ENCODE measurements around the gene ESR1.
"Not testable (repeated sequence)": the region's sequence is repeated elsewhere in the genome, so short reads cannot be mapped to it uniquely, and the experiment has no call there.

ESR1 gene

GRCh38 chr6:151875524-151875923 lies 68.0 kb downstream of the ESR1 start:
- no peaks in the 10 kb centered on the region for H3K27me3 ChIP-seq (ENCODE audit: control insufficient read depth, insufficient read depth, low read length)
- H3K4me1 ChIP-seq (ENCODE audit: control insufficient read depth, insufficient read depth, low read length) = no peaks in the 10 kb centered on the region
- no peak overlapping the region for H3K9ac ChIP-seq (ENCODE audit: low read length)
- H3K4me3 ChIP-seq (ENCODE audit: low read length) = no peak overlapping the region
- H3K9me3 ChIP-seq (ENCODE audit: control insufficient read depth, low read length) = no peaks in the 10 kb centered on the region
- H3K36me3 ChIP-seq (ENCODE audit: control insufficient read depth, insufficient read depth, low read length) = no peaks in the 10 kb centered on the region

GRCh38 chr6:151876122-151876521 lies 68.6 kb downstream of the ESR1 start:
- H3K4me1 ChIP-seq (ENCODE audit: control insufficient read depth, insufficient read depth, low read length) = no peaks in the 10 kb centered on the region
- H3K27me3 ChIP-seq (ENCODE audit: control insufficient read depth, insufficient read depth, low read length) = no peaks in the 10 kb centered on the region
- H3K9ac ChIP-seq (ENCODE audit: low read length) = no peak overlapping the region
- no peak overlapping the region for H3K4me3 ChIP-seq (ENCODE audit: low read length)
- H3K9me3 ChIP-seq (ENCODE audit: control insufficient read depth, low read length) = no peaks in the 10 kb centered on the region
- no peaks in the 10 kb centered on the region for H3K36me3 ChIP-seq (ENCODE audit: control insufficient read depth, insufficient read depth, low read length)

- Histone ChIP-seq H3K9me3 (ENCODE audit: control insufficient read depth, low read length) (no peaks in the 10 kb centered on the region), H3K36me3 (ENCODE audit: control insufficient read depth, insufficient read depth, low read length) (no peaks in the 10 kb centered on the region), H3K4me3 (ENCODE audit: low read length) (no peak overlapping the region), H3K4me1 (ENCODE audit: control insufficient read depth, insufficient read depth, low read length) (no peaks in the 10 kb centered on the region), H3K9ac (ENCODE audit: low read length) (no peak overlapping the region), H3K27me3 (ENCODE audit: control insufficient read depth, insufficient read depth, low read length) (no peaks in the 10 kb centered on the region)
These were observed 70.0 kb downstream of the ESR1 start for GRCh38 chr6:151877458-151877857.

GRCh38 chr6:151881231-151881630 lies 73.7 kb downstream of the ESR1 start:
- H3K36me3 ChIP-seq (ENCODE audit: control insufficient read depth, insufficient read depth, low read length) = no peaks in the 10 kb centered on the region
- H3K9me3 ChIP-seq (ENCODE audit: control insufficient read depth, low read length) = no peaks in the 10 kb centered on the region
- no peak overlapping the region for H3K9ac ChIP-seq (ENCODE audit: low read length)
- H3K4me3 ChIP-seq (ENCODE audit: low read length) = no peak overlapping the region
- H3K4me1 ChIP-seq (ENCODE audit: control insufficient read depth, insufficient read depth, low read length) = no peaks in the 10 kb centered on the region
- H3K27me3 ChIP-seq (ENCODE audit: control insufficient read depth, insufficient read depth, low read length) = no peaks in the 10 kb centered on the region

- Histone ChIP-seq H3K4me1 (ENCODE audit: control insufficient read depth, insufficient read depth, low read length) (no peaks in the 10 kb centered on the region), H3K9me3 (ENCODE audit: control insufficient read depth, low read length) (no peaks in the 10 kb centered on the region), H3K9ac (ENCODE audit: low read length) (no peak overlapping the region)
These were observed 74.7 kb downstream of the ESR1 start for GRCh38 chr6:151882206-151882605.

GRCh38 chr6:151885234-151885633 lies 77.8 kb downstream of the ESR1 start:
- Histone ChIP-seq H3K27me3 (ENCODE audit: control insufficient read depth, insufficient read depth, low read length) (no peaks in the 10 kb centered on the region), H3K9me3 (ENCODE audit: control insufficient read depth, low read length) (no peaks in the 10 kb centered on the region), H3K4me3 (ENCODE audit: low read length) (no peak overlapping the region), H3K36me3 (ENCODE audit: control insufficient read depth, insufficient read depth, low read length) (no peaks in the 10 kb centered on the region), H3K9ac (ENCODE audit: low read length) (no peak overlapping the region), H3K4me1 (ENCODE audit: control insufficient read depth, insufficient read depth, low read length) (no peaks in the 10 kb centered on the region)

More at GRCh38 chr6:151882206-151882605, 74.7 kb downstream of the ESR1 start:
- H3K27me3 ChIP-seq (ENCODE audit: control insufficient read depth, insufficient read depth, low read length) = no peaks in the 10 kb centered on the region
- H3K4me3 ChIP-seq (ENCODE audit: low read length) = no peak overlapping the region
- no peaks in the 10 kb centered on the region for H3K36me3 ChIP-seq (ENCODE audit: control insufficient read depth, insufficient read depth, low read length)

GRCh38 chr6:151891524-151891923 lies 84.0 kb downstream of the ESR1 start:
- Histone ChIP-seq H3K4me3 (ENCODE audit: low read length) (no peak overlapping the region), H3K36me3 (ENCODE audit: control insufficient read depth, insufficient read depth, low read length) (no peaks in the 10 kb centered on the region), H3K27me3 (ENCODE audit: control insufficient read depth, insufficient read depth, low read length) (no peaks in the 10 kb centered on the region), H3K9ac (ENCODE audit: low read length) (no peak overlapping the region), H3K9me3 (ENCODE audit: control insufficient read depth, low read length) (no peaks in the 10 kb centered on the region), H3K4me1 (ENCODE audit: control insufficient read depth, insufficient read depth, low read length) (no peaks in the 10 kb centered on the region)

- H3K27me3 ChIP-seq (ENCODE audit: control insufficient read depth, insufficient read depth, low read length); H3K4me1 ChIP-seq (ENCODE audit: control insufficient read depth, insufficient read depth, low read length); H3K36me3 ChIP-seq (ENCODE audit: control insufficient read depth, insufficient read depth, low read length); H3K4me3 ChIP-seq (ENCODE audit: low read length); H3K9ac ChIP-seq (ENCODE audit: low read length); H3K9me3 ChIP-seq (ENCODE audit: control insufficient read depth, low read length): not testable (repeated sequence)
These were observed 86.9 kb downstream of the ESR1 start for GRCh38 chr6:151894426-151894825.

GRCh38 chr6:151899221-151899620 lies 91.7 kb downstream of the ESR1 start:
- not testable (repeated sequence) for H3K9ac ChIP-seq (ENCODE audit: low read length); H3K27me3 ChIP-seq (ENCODE audit: control insufficient read depth, insufficient read depth, low read length); H3K4me1 ChIP-seq (ENCODE audit: control insufficient read depth, insufficient read depth, low read length); H3K4me3 ChIP-seq (ENCODE audit: low read length); H3K36me3 ChIP-seq (ENCODE audit: control insufficient read depth, insufficient read depth, low read length); H3K9me3 ChIP-seq (ENCODE audit: control insufficient read depth, low read length)

GRCh38 chr6:151899796-151900195 lies 92.3 kb downstream of the ESR1 start:
- not testable (repeated sequence) for H3K4me1 ChIP-seq (ENCODE audit: control insufficient read depth, insufficient read depth, low read length); H3K4me3 ChIP-seq (ENCODE audit: low read length); H3K9me3 ChIP-seq (ENCODE audit: control insufficient read depth, low read length); H3K36me3 ChIP-seq (ENCODE audit: control insufficient read depth, insufficient read depth, low read length); H3K27me3 ChIP-seq (ENCODE audit: control insufficient read depth, insufficient read depth, low read length); H3K9ac ChIP-seq (ENCODE audit: low read length)

- Histone ChIP-seq H3K9me3 (ENCODE audit: control insufficient read depth, low read length) (no peaks in the 10 kb centered on the region), H3K27me3 (ENCODE audit: control insufficient read depth, insufficient read depth, low read length) (no peaks in the 10 kb centered on the region), H3K36me3 (ENCODE audit: control insufficient read depth, insufficient read depth, low read length) (no peaks in the 10 kb centered on the region), H3K4me1 (ENCODE audit: control insufficient read depth, insufficient read depth, low read length) (no peaks in the 10 kb centered on the region), H3K9ac (ENCODE audit: low read length) (no peak overlapping the region), H3K4me3 (ENCODE audit: low read length) (no peak overlapping the region)
These were observed 92.8 kb downstream of the ESR1 start for GRCh38 chr6:151900256-151900655.

- Histone ChIP-seq H3K27me3 (ENCODE audit: control insufficient read depth, insufficient read depth, low read length) (no peaks in the 10 kb centered on the region), H3K9ac (ENCODE audit: low read length) (no peak overlapping the region), H3K4me1 (ENCODE audit: control insufficient read depth, insufficient read depth, low read length) (no peaks in the 10 kb centered on the region), H3K36me3 (ENCODE audit: control insufficient read depth, insufficient read depth, low read length) (no peaks in the 10 kb centered on the region), H3K9me3 (ENCODE audit: control insufficient read depth, low read length) (no peaks in the 10 kb centered on the region), H3K4me3 (ENCODE audit: low read length) (no peak overlapping the region)
These were observed 93.5 kb downstream of the ESR1 start for GRCh38 chr6:151901009-151901411.

GRCh38 chr6:151904631-151905030 lies 97.1 kb downstream of the ESR1 start:
- no peak overlapping the region for H3K4me3 ChIP-seq (ENCODE audit: low read length)
- no peaks in the 10 kb centered on the region for H3K4me1 ChIP-seq (ENCODE audit: control insufficient read depth, insufficient read depth, low read length)
- no peaks in the 10 kb centered on the region for H3K9me3 ChIP-seq (ENCODE audit: control insufficient read depth, low read length)
- H3K27me3 ChIP-seq (ENCODE audit: control insufficient read depth, insufficient read depth, low read length) = no peaks in the 10 kb centered on the region
- H3K36me3 ChIP-seq (ENCODE audit: control insufficient read depth, insufficient read depth, low read length) = no peaks in the 10 kb centered on the region
- no peak overlapping the region for H3K9ac ChIP-seq (ENCODE audit: low read length)

Measured in mucosa of stomach (tissue), 1 donor.